Measurements from ENCODE around the gene TBPL2.
A peak's percentile ranks its signal among the peaks of the same experiment; 100 is the strongest.
"Not testable (repeated sequence)": the region's sequence is repeated elsewhere in the genome, so short reads cannot be mapped to it uniquely, and the experiment has no call there.

TBPL2 gene

DNA sequence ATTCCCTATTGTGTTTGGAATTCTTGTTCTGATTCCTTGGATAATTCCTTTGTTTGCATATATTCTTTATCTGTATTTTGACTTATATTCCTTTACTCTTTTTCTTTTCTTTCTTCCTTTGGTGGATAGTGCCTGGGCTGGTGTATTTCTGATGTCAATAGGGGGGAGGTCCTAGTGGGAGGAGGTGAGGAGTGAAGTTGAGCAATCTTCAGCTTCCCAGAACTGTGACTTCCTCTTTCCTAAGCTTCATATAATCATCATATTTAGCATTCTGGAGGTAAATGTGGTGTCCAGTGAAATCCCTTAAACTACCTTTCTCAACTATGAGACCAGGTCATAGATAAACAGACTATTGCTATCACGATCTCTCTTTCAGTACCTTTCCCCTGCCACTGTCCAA is 29.6 kb upstream of the TBPL2 start:
- no peak for DNase-seq (ENCODE audit: low spot score)
- TF ChIP-seq, protein P1, sequence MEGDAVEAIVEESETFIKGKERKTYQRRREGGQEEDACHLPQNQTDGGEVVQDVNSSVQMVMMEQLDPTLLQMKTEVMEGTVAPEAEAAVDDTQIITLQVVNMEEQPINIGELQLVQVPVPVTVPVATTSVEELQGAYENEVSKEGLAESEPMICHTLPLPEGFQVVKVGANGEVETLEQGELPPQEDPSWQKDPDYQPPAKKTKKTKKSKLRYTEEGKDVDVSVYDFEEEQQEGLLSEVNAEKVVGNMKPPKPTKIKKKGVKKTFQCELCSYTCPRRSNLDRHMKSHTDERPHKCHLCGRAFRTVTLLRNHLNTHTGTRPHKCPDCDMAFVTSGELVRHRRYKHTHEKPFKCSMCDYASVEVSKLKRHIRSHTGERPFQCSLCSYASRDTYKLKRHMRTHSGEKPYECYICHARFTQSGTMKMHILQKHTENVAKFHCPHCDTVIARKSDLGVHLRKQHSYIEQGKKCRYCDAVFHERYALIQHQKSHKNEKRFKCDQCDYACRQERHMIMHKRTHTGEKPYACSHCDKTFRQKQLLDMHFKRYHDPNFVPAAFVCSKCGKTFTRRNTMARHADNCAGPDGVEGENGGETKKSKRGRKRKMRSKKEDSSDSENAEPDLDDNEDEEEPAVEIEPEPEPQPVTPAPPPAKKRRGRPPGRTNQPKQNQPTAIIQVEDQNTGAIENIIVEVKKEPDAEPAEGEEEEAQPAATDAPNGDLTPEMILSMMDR (IDR thresholded peaks at IDR 0.05; ENCODE audit: extremely low read depth, insufficient read depth, missing control alignments): no peak
- in situ Hi-C loops (cut with MboI; ENCODE audit: low pct_unique_long_range_greater_than_20kb, low sequenced_read_pairs, unreplicated experiment): no loop called here

DNA sequence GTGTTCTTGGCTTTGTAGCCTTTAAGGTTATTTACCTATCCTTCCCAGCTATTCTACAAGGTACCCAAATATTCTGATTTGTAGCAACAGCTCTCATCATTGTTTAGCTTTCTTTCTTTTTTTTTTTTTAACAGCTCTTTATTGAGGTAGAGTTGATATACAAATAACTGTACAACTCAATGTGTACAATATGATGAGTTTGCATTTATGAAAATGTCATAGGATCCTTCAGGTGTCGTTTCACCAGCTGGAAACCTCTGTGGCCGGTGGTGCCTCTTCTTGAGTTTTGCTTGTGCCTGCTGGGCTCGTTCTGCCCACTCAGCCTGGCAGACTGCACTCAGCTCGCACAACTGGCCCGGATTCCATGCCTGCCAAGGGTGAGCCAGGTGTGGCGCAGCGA is 26.9 kb upstream of the TBPL2 start:
- TF ChIP-seq, protein P1 (IDR thresholded peaks at IDR 0.05; ENCODE audit: extremely low read depth, insufficient read depth, missing control alignments): no peak

DNA sequence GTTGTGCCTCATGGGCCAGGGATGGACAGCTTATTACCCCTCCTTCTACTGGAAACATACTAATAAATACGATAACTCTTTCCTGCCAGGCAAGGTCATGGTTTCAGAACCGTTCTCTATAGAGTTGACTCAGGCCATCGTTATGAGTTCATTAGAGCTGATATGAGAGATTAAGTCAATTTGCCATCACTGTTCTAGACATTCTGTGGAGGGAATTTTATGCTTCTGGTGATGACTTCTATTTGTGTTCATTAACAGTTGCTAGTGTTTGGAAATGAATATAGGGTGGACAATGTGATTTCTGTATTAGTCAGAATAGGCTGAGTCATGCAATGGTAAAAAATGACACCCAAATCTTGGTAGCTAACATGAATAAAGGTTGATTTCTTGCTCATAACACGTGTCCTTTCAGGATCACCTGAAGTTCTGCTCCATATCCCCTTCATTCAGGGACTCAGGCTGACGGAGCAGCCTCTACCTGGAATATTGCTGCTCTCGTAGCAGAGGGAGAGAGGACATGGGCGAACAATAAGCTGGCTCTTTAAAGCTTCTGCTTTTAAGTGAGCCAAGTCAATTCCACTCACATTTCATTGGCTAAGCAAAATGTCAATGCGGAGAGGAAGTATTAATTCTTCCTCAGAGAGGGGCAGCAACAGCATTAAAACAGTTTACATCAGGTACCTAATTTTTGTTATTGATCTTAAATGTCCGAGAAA is 18.5 kb upstream of the TBPL2 start:
- peak; percentile 78 for DNase-seq (ENCODE audit: low spot score)
- TF ChIP-seq, protein P1 (IDR thresholded peaks at IDR 0.05; ENCODE audit: extremely low read depth, insufficient read depth, missing control alignments): no peak
- in situ Hi-C loops (cut with MboI; ENCODE audit: low pct_unique_long_range_greater_than_20kb, low sequenced_read_pairs, unreplicated experiment): no loop called here

More for the DNA sequence above, 26.9 kb upstream of the TBPL2 start:
- in situ Hi-C loops (cut with MboI; ENCODE audit: low pct_unique_long_range_greater_than_20kb, low sequenced_read_pairs, unreplicated experiment): no loop called here
- no peak for DNase-seq (ENCODE audit: low spot score)

DNA sequence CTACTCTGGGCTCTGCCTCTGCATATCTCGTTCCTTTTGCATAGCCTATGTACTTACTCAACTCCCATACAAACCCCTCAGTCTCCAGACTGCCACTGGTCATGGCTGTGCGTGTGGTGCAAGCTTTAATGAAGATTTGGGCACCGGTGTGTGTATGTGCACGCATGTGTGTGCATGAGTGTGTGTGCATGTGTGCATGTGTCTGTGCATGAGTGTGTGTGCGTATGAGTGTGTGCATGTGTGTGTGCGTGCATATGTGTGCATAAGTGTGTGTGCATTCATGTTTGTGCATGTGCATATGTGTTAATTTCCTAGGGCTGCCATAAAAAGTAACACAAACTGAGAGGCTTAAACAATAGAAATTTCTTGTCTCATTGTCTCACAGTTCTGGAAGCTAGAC is 17.1 kb upstream of the TBPL2 start:
- in situ Hi-C loops (cut with MboI; ENCODE audit: low pct_unique_long_range_greater_than_20kb, low sequenced_read_pairs, unreplicated experiment): no loop called here
- TF ChIP-seq, protein P1 (IDR thresholded peaks at IDR 0.05; ENCODE audit: extremely low read depth, insufficient read depth, missing control alignments): no peak

DNA sequence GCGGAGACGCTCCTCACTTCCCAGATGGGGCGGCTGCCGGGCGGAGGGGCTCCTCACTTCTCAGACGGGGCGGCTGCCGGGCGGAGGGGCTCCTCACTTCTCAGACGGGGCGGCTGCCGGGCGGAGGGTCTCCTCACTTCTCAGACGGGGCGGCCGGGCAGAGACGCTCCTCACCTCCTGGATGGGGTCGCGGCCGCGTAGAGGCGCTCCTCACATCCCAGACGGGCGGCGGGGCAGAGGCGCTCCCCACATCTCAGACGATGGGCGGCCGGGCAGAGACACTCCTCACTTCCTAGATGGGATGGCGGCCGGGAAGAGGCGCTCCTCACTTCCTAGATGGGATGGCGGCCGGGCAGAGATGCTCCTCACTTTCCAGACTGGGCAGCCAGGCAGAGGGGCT is 16.0 kb upstream of the TBPL2 start:
- in situ Hi-C loops (cut with MboI; ENCODE audit: low pct_unique_long_range_greater_than_20kb, low sequenced_read_pairs, unreplicated experiment); DNase-seq (ENCODE audit: low spot score): not testable (repeated sequence)

More for the DNA sequence above, 17.1 kb upstream of the TBPL2 start:
- no peak for DNase-seq (ENCODE audit: low spot score)

DNA sequence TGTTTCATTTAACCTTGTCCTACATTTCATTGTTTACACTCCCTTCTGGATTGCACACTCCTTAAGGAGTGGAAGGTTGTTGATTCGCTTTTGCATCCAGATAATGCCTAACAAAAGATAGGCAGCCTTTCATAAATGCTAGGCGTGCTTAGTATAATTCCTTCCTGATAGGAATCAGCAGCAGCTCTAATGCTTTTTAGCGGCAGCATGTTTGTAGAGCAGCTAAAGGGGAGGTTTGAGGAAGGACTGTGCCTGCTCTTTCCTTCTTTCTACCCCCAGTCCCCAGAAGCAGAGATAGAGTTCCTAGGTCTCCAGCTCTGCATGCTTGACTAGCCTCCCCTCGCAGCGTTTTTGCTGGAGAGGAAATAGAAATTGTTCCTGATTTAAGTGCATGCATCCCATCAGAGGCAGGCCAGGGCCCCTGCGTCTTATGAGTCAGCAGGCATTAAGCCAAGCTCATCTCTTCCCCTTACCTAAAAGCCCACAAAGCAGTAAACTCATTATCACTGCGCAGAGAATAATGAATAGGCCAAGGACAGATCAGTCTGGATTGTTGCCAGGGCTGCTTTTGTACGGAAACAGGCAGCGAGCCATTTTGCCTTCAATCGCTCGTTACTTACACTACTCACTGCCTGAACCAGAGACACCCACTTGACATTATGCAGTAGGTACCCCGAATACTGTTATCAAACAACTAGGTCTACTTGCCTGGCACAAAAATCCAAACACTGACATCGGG is 14.0 kb upstream of the TBPL2 start:
- TF ChIP-seq, protein P1 (IDR thresholded peaks at IDR 0.05; ENCODE audit: extremely low read depth, insufficient read depth, missing control alignments): no peak
- in situ Hi-C loops (cut with MboI; ENCODE audit: low pct_unique_long_range_greater_than_20kb, low sequenced_read_pairs, unreplicated experiment): no loop called here
- DNase-seq (ENCODE audit: low spot score): no peak

DNA sequence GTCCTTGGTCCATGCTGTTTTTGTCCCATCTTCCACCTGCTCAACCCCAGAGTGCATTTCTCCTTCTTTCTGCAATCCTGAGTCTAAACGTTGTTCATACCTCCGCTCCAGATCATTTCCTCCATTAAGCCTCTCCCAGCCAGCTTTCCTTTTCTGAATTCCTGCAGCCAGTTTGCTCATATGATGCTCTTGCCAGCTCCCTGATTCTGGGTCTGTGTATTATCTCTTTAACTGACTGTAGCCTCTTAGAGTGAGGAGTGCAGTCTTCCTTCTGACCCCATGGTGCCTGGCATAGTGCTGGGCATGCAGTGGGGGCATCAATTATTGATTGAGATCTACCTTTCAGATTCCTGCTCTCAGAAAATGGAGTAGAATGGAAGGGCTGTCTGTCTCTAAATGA is 11.5 kb upstream of the TBPL2 start:
- in situ Hi-C loops (cut with MboI; ENCODE audit: low pct_unique_long_range_greater_than_20kb, low sequenced_read_pairs, unreplicated experiment): no loop called here
- TF ChIP-seq, protein P1 (IDR thresholded peaks at IDR 0.05; ENCODE audit: extremely low read depth, insufficient read depth, missing control alignments): no peak
- no peak for DNase-seq (ENCODE audit: low spot score)

Data from GM13977 (cell line).